Parathyroid adenoma (tissue), 2 donors: ENCODE data around the gene PTGES.

Experiments used
- H2AFZ ChIP-seq: fragments of 300-600 bp; sonication (generic); one replicate; pipeline ENCODE4 v1.7.0; 2017; ENCODE audit warnings: antibody characterized with exemption, mild to moderate bottlenecking
- H3K27ac ChIP-seq: fragments of 300-600 bp; sonication (generic); one replicate; pipeline ENCODE4 v1.7.0; 2017
- H3K27me3 ChIP-seq: fragments of 300-600 bp; sonication (generic); one replicate; pipeline ENCODE4 v1.7.0; 2017; ENCODE audit warnings: low read length; ENCODE audit not compliant: control insufficient read depth, insufficient read depth
- H3K36me3 ChIP-seq: fragments of 300-600 bp; sonication (generic); one replicate; pipeline ENCODE4 v1.7.0; 2017; ENCODE audit warnings: low read length; ENCODE audit not compliant: control insufficient read depth, insufficient read depth
- H3K4me1 ChIP-seq: fragments of 300-600 bp; sonication (generic); one replicate; pipeline ENCODE4 v1.7.0; 2017; ENCODE audit warnings: control low read depth
- H3K4me2 ChIP-seq: fragments of 300-600 bp; sonication (generic); one replicate; pipeline ENCODE4 v1.7.0; 2017; ENCODE audit warnings: low read length
- H3K4me3 ChIP-seq: fragments of 300-600 bp; sonication (generic); one replicate; pipeline ENCODE4 v1.7.0; 2017; ENCODE audit warnings: low read depth, low read length
- H3K79me2 ChIP-seq: fragments of 300-600 bp; sonication (generic); one replicate; pipeline ENCODE4 v1.7.0; 2017; ENCODE audit warnings: control low read depth
- H3K9ac ChIP-seq: fragments of 300-600 bp; sonication (generic); one replicate; pipeline ENCODE4 v1.7.0; 2017; ENCODE audit warnings: mild to moderate bottlenecking
- H3K9me3 ChIP-seq: fragments of 300-600 bp; sonication (generic); one replicate; pipeline ENCODE4 v1.7.0; 2017; ENCODE audit warnings: low read length; ENCODE audit not compliant: control insufficient read depth
- TF ChIP-seq, protein P1 (sequence below): fragments of 300-600 bp; sonication (generic); IDR thresholded peaks from one replicate; pipeline ENCODE4 v1.7.0; 2017; ENCODE audit warnings: antibody characterized with exemption, mild to moderate bottlenecking
- donor health status: primary hyperparathyroidism.

PTGES gene

DNA sequence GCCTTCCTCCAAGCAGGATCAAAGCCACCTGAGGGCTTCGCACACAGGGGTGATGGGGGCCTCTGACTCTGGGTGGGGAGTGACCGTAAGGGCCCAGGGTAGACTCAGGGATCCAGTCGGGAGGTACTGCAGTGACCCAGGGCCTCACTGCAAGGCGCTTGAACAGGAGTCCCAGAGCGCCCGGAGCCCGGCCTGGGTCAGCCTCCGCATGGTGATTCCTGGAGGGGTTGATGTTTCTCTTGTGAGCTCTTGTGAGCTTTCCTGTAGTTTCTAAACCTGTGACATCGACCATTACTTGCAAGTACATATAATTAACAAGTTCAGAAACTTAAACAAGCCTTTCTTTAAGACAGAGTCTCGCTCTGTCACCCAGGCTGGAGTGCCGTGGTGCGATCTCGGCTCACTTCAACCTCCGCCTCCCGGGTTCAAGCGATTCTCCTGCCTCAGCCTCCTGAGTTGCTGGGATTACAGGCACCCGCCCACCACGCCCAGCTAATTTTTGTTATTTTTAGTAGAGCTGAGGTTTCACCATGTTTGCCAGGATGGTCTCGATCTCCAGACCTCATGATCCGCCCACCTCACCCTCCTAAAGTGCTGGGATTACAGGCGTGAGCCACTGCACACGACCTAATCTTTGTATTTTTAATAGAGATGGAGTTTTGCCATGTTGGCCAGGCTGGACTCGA, 19.8 kb downstream of the PTGES start:
- Histone ChIP-seq H3K79me2 (no peaks in the 10 kb centered on the region), H3K4me2 (no peak overlapping the region), H2AFZ (no peak overlapping the region), H3K9me3 (no peaks in the 10 kb centered on the region), H3K4me1 (no peaks in the 10 kb centered on the region), H3K9ac (no peak overlapping the region), H3K36me3 (no peaks in the 10 kb centered on the region), H3K4me3 (no peak overlapping the region), H3K27ac (no peak overlapping the region), H3K27me3 (no peaks in the 10 kb centered on the region)
- TF ChIP-seq, protein P1, sequence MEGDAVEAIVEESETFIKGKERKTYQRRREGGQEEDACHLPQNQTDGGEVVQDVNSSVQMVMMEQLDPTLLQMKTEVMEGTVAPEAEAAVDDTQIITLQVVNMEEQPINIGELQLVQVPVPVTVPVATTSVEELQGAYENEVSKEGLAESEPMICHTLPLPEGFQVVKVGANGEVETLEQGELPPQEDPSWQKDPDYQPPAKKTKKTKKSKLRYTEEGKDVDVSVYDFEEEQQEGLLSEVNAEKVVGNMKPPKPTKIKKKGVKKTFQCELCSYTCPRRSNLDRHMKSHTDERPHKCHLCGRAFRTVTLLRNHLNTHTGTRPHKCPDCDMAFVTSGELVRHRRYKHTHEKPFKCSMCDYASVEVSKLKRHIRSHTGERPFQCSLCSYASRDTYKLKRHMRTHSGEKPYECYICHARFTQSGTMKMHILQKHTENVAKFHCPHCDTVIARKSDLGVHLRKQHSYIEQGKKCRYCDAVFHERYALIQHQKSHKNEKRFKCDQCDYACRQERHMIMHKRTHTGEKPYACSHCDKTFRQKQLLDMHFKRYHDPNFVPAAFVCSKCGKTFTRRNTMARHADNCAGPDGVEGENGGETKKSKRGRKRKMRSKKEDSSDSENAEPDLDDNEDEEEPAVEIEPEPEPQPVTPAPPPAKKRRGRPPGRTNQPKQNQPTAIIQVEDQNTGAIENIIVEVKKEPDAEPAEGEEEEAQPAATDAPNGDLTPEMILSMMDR = no peak

DNA sequence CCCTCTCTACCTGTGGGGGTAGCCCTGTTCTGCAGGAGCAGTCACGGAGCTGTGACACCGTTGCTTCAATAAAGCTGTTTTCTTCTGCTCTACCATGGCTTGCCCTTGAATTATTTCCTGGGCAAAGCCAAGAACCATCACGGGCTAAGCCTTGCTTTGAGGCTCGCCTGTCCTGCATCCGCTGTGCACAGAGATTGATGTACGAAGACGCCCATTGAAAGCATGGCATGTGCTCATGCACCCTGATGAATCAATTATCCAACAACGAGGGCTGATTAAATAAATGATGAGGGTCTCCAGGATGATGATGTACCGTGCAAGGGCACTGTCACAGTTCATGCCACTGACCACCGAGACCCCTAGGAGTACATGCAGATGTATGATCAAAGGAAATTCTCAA, 20.7 kb downstream of the PTGES start:
- Histone ChIP-seq H3K4me3 (no peak overlapping the region), H3K79me2 (no peaks in the 10 kb centered on the region), H3K27me3 (no peaks in the 10 kb centered on the region), H3K9me3 (no peaks in the 10 kb centered on the region), H3K4me2 (no peak overlapping the region), H2AFZ (no peak overlapping the region), H3K9ac (no peak overlapping the region), H3K4me1 (no peaks in the 10 kb centered on the region), H3K27ac (no peak overlapping the region), H3K36me3 (no peaks in the 10 kb centered on the region)
- TF ChIP-seq, protein P1 = no peak

DNA sequence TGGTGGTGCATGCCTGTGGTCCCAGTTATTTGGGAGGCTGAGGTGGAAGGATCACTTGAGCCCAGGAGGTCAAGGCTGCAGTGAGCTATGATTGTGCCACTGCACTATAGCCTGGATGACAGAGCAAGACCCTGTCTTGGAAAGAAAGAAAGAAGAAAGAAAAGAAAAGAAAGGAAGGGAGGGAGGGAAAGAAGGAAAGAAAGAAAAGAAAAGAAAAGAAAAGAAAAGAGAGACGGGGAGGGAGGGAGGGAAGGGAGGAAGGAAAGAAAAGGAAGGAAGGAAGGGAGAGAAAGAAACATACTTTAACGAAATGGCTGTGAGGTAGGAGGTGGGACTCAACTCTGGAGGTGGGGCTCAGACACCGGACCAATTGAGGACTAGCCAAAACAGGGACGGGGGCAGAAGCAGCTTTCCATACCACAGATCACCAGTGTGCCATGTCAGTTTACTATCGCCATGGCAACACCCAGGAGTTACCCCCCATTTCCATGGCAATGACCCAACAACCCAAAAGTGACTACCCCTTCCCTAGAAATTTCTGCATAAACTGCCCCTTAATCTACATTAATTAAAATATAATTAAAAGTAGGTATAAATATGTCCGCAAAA, 21.3 kb downstream of the PTGES start:
- no peak overlapping the region for H3K9ac ChIP-seq
- H3K4me1 ChIP-seq = no peaks in the 10 kb centered on the region
- no peaks in the 10 kb centered on the region for H3K79me2 ChIP-seq
- no peaks in the 10 kb centered on the region for H3K9me3 ChIP-seq
- H3K27ac ChIP-seq = no peak overlapping the region
- H3K4me3 ChIP-seq = no peak overlapping the region
- TF ChIP-seq, protein P1 = no peak
- H3K27me3 ChIP-seq = no peaks in the 10 kb centered on the region
- no peaks in the 10 kb centered on the region for H3K36me3 ChIP-seq
- H3K4me2 ChIP-seq = no peak overlapping the region
- no peak overlapping the region for H2AFZ ChIP-seq

DNA sequence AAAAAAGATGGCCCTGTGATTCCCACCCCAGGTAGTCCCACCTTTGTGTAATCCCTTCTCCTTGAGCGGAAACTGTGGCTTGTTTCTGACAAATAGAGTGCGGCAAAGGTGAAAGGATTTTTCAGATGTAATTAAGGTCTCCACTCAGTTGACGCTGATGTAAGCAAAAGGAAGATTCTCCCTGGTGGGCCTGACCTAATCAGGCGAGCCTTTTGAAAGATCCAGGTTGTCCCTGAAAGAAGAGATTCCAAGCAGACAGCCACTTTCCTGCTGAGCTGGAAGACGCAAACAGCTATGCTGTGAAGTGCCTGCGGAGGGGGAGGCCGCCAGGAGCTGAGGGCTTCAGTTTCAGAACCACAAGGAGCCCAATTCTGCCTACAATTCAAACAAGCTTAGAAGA, 24.1 kb downstream of the PTGES start:
- Histone ChIP-seq H3K4me2 (no peak overlapping the region), H3K27me3 (no peaks in the 10 kb centered on the region), H3K4me3 (no peak overlapping the region), H3K4me1 (no peaks in the 10 kb centered on the region), H3K36me3 (no peaks in the 10 kb centered on the region), H3K9ac (no peak overlapping the region), H3K27ac (no peak overlapping the region), H3K9me3 (no peaks in the 10 kb centered on the region), H2AFZ (no peak overlapping the region), H3K79me2 (no peaks in the 10 kb centered on the region)
- TF ChIP-seq, protein P1 = no peak
